HEK293T (cell line): ENCODE data around the gene TMEM9B.

Experiments used
- CTCF ChIA-PET: fragments of 350-600 bp; formaldehyde crosslinking; extraction: SDS; loops from one replicate; lab custom pipeline; 2021; ENCODE audit warnings: antibody characterized with exemption, inconsistent platforms; lab: Yijun Ruan, JAX
- POLR2A ChIA-PET: fragments of 350-600 bp; formaldehyde crosslinking; extraction: SDS; loops from one replicate; lab custom pipeline; 2020; ENCODE audit warnings: antibody characterized with exemption, inconsistent platforms; lab: Yijun Ruan, JAX
- DNase-seq: peaks from one replicate; pipeline ENCODE4 v3.0.0; 2012; ENCODE audit warnings: mixed read lengths; ENCODE audit errors: extremely low spot score
- ARNT ChIP-seq: fragments of 450-650 bp; IDR thresholded peaks from 2 replicates; pipeline ENCODE4 v1.6.1; 2017; ENCODE audit warnings: mild to moderate bottlenecking
- BHLHE40 ChIP-seq: fragments of 450-650 bp; IDR thresholded peaks from 2 replicates; pipeline ENCODE4 v1.6.1; 2016; ENCODE audit warnings: mild to moderate bottlenecking, moderate library complexity, borderline replicate concordance
- CTBP1 ChIP-seq: fragments of 450-650 bp; IDR thresholded peaks from 2 replicates; pipeline ENCODE4 v1.6.1; 2016; ENCODE audit warnings: borderline replicate concordance
- ELF4 ChIP-seq: fragments of 450-650 bp; IDR thresholded peaks from 2 replicates; pipeline ENCODE4 v1.6.1; 2017; ENCODE audit warnings: antibody characterized with exemption
- FOXA1 ChIP-seq: fragments of 450-650 bp; IDR thresholded peaks from 2 replicates; pipeline ENCODE4 v1.6.1; 2016; ENCODE audit warnings: mild to moderate bottlenecking
- FOXK2 ChIP-seq: fragments of 450-650 bp; IDR thresholded peaks from 2 replicates; pipeline ENCODE4 v1.6.1; 2016; ENCODE audit warnings: mild to moderate bottlenecking
- FOXM1 ChIP-seq: fragments of 450-650 bp; IDR thresholded peaks from 2 replicates; pipeline ENCODE4 v1.6.1; 2017; ENCODE audit warnings: mild to moderate bottlenecking, borderline replicate concordance
- HDGF ChIP-seq: fragments of 450-650 bp; IDR thresholded peaks from 2 replicates; pipeline ENCODE4 v1.6.1; 2017; ENCODE audit warnings: antibody characterized with exemption, borderline replicate concordance
- L3MBTL2 ChIP-seq: fragments of 450-650 bp; conservative IDR thresholded peaks from 2 replicates; pipeline ENCODE4 v1.6.1; 2016; ENCODE audit warnings: mild to moderate bottlenecking
- LEF1 ChIP-seq: fragments of 450-650 bp; IDR thresholded peaks from 2 replicates; pipeline ENCODE4 v1.6.1; 2017; ENCODE audit warnings: mild to moderate bottlenecking, borderline replicate concordance
- NFRKB ChIP-seq: fragments of 450-650 bp; IDR thresholded peaks from 2 replicates; pipeline ENCODE4 v1.6.1; 2016; ENCODE audit warnings: mild to moderate bottlenecking, moderate library complexity
- SP1 ChIP-seq: fragments of 450-650 bp; IDR thresholded peaks from 2 replicates; pipeline ENCODE4 v1.6.1; 2017
- SUZ12 ChIP-seq: fragments of 450-650 bp; IDR thresholded peaks from 2 replicates; pipeline ENCODE4 v1.6.1; 2016; ENCODE audit warnings: mild to moderate bottlenecking
- TARDBP ChIP-seq: fragments of 450-650 bp; IDR thresholded peaks from 2 replicates; pipeline ENCODE4 v1.6.1; 2016
- ZNF384 ChIP-seq: fragments of 450-650 bp; IDR thresholded peaks from 2 replicates; pipeline ENCODE4 v1.6.1; 2016
- TF ChIP-seq, protein P1 (sequence below): fragments of 450-650 bp; IDR thresholded peaks from 2 replicates; pipeline ENCODE4 v1.6.1; 2016

TMEM9B gene

DNA sequence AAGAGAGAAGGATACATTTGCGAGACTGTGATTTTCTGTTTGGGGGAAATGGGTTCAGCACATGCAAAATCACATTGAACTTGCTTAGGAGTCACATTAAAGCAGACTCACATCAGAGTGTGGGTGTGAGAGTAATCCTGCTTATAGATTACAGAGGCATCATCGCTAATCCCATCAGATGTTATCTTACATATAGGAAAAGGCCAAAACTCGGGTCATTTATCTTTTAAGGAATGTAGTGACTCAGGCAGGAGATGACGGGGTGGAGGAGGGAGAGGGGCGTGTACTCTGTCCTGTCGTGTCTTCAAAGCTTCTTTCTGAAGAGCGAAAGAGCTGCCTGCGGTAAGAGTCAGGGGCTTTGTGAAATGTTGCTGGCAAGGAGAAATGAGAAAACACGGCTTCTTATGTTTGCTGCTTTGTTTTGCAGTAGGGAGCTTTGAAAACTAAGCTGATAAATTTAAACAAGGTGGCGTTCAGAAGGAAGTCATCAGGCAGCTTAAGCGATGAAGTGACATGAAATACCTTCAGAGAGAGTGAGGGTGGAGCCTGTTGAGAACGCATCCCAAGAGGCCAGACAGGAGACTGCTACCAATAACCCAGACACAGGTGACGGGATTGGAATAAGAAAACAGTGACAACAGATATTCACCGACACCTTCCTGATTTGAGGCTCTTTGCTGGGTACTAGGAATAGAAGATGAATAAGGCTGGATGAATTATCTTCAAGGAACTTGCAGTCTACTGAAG, 29.3 kb downstream of the TMEM9B start:
- DNase-seq = no peak
- ChIA-PET CTCF (interaction anchor here (0.7 to 0.9 kb wide), 2 partner anchors 21 to 330 kb away, joined by 3 to 5 read pairs; no protein-coding TSS in a partner anchor), POLR2A (interaction anchor here (0.6 kb wide), 1 partner anchor 29 kb away, joined by 3 read pairs; the partner anchor contains the start of gene TMEM9B)
- no peak for TF ChIP-seq TARDBP
- no peak for TF ChIP-seq L3MBTL2

DNA sequence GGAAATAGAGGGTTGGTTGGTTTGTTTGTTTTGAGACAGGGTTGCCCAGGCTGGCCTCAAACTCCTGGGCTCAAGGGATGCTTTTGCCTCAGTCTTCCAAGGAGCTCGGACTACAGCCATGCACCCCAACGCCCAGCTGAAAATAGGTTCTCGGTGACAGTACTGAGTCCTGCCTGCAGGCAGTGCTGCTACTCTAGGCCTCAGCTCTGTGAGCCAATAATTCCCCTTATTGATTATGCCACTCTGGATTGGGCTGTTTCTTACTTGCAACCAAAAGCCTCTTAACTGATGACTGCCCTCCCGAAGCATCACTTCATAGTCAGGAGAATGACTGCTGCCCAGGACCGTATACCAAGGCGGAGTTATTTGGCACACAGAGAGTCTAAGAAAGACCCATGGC, 30.3 kb downstream of the TMEM9B start:
- CTCF ChIA-PET = interaction anchor here (1.0 to 1.2 kb wide), 2 partner anchors 8 to 20 kb away, joined by 3 read pairs; no protein-coding TSS in a partner anchor

GRCh38 chr11:8932564-8933180, 31.6 kb downstream of the TMEM9B start, which contains the start of gene C11orf16:
TSS of gene C11orf16 (minus strand) at chr11:8932947. CDS start at chr11:8932308, 639 bp downstream.
- TF ChIP-seq ARNT = no peak
- no peak for TF ChIP-seq HDGF
- TF ChIP-seq FOXM1 = no peak
- TF ChIP-seq NFRKB = no peak
- TF ChIP-seq L3MBTL2 = no peak
- no peak for TF ChIP-seq FOXA1
- TF ChIP-seq ELF4 = no peak
- TF ChIP-seq ZNF384 = no peak
- TF ChIP-seq LEF1 = no peak
- TF ChIP-seq SUZ12 = no peak
- TF ChIP-seq CTBP1 = no peak
- TF ChIP-seq BHLHE40 = no peak
- TF ChIP-seq, protein P1, sequence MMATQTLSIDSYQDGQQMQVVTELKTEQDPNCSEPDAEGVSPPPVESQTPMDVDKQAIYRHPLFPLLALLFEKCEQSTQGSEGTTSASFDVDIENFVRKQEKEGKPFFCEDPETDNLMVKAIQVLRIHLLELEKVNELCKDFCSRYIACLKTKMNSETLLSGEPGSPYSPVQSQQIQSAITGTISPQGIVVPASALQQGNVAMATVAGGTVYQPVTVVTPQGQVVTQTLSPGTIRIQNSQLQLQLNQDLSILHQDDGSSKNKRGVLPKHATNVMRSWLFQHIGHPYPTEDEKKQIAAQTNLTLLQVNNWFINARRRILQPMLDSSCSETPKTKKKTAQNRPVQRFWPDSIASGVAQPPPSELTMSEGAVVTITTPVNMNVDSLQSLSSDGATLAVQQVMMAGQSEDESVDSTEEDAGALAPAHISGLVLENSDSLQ = no peak
- TF ChIP-seq TARDBP = no peak
- TF ChIP-seq FOXK2 = no peak
- no peak for TF ChIP-seq SP1
- ChIA-PET CTCF (no interaction called here), POLR2A (no interaction called here)
- DNase-seq = no peak

More for the DNA sequence above, 30.3 kb downstream of the TMEM9B start:
- TF ChIP-seq CTBP1 (no peak), ELF4 (no peak), NFRKB (no peak), BHLHE40 (no peak), LEF1 (no peak), FOXM1 (no peak), SUZ12 (no peak), HDGF (no peak), FOXK2 (no peak), ARNT (no peak), SP1 (no peak), TARDBP (no peak), FOXA1 (no peak)
- TF ChIP-seq, protein P1 = no peak
- POLR2A ChIA-PET = no interaction called here
- DNase-seq = no peak

DNA sequence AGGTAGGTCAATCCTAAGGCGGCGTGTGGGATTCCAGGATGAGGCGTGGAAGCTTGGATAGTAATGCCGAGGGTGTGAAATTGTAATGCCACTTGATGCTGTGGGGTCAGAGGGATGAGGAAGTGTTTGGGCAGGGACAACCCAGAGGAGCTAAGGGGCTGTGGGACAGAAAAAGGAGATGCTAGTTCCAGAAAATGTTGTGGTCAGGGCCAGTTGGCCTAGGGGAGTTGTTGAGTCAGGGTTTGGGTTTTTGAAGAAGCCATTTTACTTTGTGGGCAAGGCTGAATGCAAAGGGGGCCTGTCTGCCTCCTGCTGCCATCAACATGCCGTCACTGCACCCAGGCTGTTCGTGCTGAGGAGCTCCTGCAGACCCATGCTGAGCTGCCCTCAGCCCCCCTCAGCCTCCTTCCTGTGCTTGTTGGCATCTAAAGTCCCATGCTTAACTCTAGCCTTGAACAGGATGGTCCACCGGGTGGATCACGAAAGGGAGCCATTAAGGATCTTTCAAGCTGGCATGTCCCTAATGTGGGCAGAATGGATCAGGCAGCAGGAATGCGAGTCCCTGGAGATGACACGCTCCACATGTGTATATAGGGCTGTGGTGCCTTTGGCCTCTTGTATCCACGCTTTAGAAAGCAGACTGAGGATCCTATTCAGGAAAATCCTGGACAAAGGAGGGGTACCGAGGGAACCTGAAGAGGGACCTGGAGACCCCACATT, 33.6 kb downstream of the TMEM9B start:
- DNase-seq = no peak
- CTCF ChIA-PET = interaction anchor here (0.6 kb wide), 1 partner anchor 163 kb away, joined by 3 read pairs; no protein-coding TSS in a partner anchor
- no peak for TF ChIP-seq NFRKB
- TF ChIP-seq SP1 = no peak
- no peak for TF ChIP-seq FOXK2
- TF ChIP-seq FOXA1 = no peak
- TF ChIP-seq L3MBTL2 = no peak
- no peak for TF ChIP-seq LEF1
- no peak for TF ChIP-seq BHLHE40
- TF ChIP-seq ELF4 = no peak
- TF ChIP-seq SUZ12 = no peak
- no peak for TF ChIP-seq FOXM1
- TF ChIP-seq, protein P1 = no peak
- no peak for TF ChIP-seq ZNF384
- no peak for TF ChIP-seq CTBP1
- no peak for TF ChIP-seq HDGF
- no peak for TF ChIP-seq ARNT
- TF ChIP-seq TARDBP = no peak
- POLR2A ChIA-PET = no interaction called here

- CTCF ChIA-PET = no interaction called here
- no peak for DNase-seq
- TF ChIP-seq NFRKB = no peak
- TF ChIP-seq, protein P1 = no peak
- TF ChIP-seq BHLHE40 = no peak
- no peak for TF ChIP-seq SUZ12
- TF ChIP-seq FOXK2 = no peak
- TF ChIP-seq FOXA1 = no peak
- TF ChIP-seq TARDBP = no peak
- no peak for TF ChIP-seq HDGF
- no peak for TF ChIP-seq SP1
- no peak for TF ChIP-seq ELF4
- TF ChIP-seq ARNT = no peak
- TF ChIP-seq CTBP1 = no peak
- TF ChIP-seq LEF1 = no peak
- no peak for TF ChIP-seq ZNF384
- no peak for TF ChIP-seq L3MBTL2
- TF ChIP-seq FOXM1 = no peak
- POLR2A ChIA-PET = no interaction called here
Measured at GRCh38 chr11:8928981-8929615, 35.1 kb downstream of the TMEM9B start.
